Measurements from ENCODE around the gene GSTM2. TPM values are rescaled to one million over a fixed set of nuclear protein-coding genes. Genes with fewer than 3 reads are reported as not detected.
"Not testable (repeated sequence)": the region's sequence is repeated elsewhere in the genome, so short reads cannot be mapped to it uniquely, and the experiment has no call there.

The GSTM2 gene
- total RNA-seq, 1 donor from 2014 or later, result 37.3 TPM

DNA sequence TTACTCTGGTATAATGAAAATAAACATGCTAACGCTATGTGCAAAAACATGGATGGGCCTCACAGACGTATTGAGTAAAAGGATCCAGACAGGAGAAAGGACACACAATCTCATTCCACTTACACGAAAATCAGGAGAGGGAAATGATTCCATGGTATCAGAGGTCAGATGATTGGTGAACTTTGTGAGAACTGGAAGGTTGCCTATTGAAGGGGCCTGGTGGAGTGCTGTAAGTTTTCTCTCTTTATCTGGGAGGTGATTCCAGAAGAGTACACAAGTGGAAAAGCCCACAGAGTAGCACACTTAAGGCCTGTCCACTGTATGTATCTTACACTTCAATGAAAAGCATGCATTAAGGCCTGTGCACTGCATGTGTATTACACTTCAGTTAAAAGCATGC is 9.6 kb downstream of the GSTM2 start:
- H3K4me1 ChIP-seq, result no peaks in the 10 kb centered on the region
- H3K27ac ChIP-seq, result no peak overlapping the region
- DNase-seq (no peak), ATAC-seq (no peak)
- no peaks in the 10 kb centered on the region for H3K27me3 ChIP-seq
- intact Hi-C loops (cut with DNase I), result no loop called here
- H3K4me3 ChIP-seq, result no peak overlapping the region
- H3K9me3 ChIP-seq, result no peaks in the 10 kb centered on the region
- TF ChIP-seq, protein P1, sequence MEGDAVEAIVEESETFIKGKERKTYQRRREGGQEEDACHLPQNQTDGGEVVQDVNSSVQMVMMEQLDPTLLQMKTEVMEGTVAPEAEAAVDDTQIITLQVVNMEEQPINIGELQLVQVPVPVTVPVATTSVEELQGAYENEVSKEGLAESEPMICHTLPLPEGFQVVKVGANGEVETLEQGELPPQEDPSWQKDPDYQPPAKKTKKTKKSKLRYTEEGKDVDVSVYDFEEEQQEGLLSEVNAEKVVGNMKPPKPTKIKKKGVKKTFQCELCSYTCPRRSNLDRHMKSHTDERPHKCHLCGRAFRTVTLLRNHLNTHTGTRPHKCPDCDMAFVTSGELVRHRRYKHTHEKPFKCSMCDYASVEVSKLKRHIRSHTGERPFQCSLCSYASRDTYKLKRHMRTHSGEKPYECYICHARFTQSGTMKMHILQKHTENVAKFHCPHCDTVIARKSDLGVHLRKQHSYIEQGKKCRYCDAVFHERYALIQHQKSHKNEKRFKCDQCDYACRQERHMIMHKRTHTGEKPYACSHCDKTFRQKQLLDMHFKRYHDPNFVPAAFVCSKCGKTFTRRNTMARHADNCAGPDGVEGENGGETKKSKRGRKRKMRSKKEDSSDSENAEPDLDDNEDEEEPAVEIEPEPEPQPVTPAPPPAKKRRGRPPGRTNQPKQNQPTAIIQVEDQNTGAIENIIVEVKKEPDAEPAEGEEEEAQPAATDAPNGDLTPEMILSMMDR (IDR thresholded peaks at IDR 0.05), result no peak
- no peaks in the 10 kb centered on the region for H3K36me3 ChIP-seq

DNA sequence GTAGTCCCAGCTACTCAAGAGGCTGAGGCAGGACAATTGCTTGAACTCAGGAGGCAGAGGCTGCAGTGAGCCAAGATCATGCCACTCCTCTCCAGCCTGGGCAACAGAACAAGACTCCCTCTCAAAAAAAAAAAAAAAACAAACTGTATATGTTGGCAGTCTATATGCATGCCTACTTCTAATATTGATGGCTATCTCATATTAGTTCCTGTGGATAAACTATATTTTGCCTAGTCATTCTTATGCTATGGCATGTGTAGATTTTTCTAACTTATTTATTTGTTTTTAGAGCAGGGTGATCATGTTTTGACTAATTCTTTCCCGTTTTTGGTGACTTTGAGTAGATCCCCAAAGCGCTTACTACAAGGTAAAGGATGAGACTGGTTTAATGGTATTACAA is 10.8 kb downstream of the GSTM2 start:
- H3K36me3 ChIP-seq; H3K9me3 ChIP-seq; ATAC-seq; H3K4me3 ChIP-seq; intact Hi-C loops (cut with DNase I); H3K27ac ChIP-seq; H3K4me1 ChIP-seq; DNase-seq; H3K27me3 ChIP-seq: not testable (repeated sequence)

GRCh38 chr1:109684777-109685176 is 16.9 kb downstream of the GSTM2 start:
- not testable (repeated sequence) for ATAC-seq, H3K36me3 ChIP-seq

DNA sequence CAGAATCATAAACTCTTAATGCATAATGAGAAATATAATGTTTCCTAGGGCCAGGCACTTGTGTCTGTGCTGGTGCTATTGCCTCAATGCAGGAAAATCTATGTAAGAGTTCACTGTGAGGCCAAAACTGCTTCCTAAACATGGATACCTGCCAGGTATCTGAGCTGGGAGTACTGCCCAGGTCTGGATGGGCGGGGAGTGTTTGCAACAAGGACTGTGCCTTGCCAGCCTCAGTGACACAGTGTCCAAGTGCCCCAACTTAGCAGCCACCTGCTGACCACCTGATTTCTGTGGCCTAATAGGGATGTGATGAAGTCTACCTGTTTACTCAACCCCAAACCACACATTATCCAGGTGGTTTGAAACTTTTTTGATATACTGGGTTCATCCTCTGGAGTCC is 17.5 kb downstream of the GSTM2 start:
- H3K4me3 ChIP-seq; ATAC-seq; intact Hi-C loops (cut with DNase I); DNase-seq; H3K36me3 ChIP-seq; H3K9me3 ChIP-seq; H3K27ac ChIP-seq; H3K27me3 ChIP-seq; H3K4me1 ChIP-seq: not testable (repeated sequence)

More at GRCh38 chr1:109684777-109685176, 16.9 kb downstream of the GSTM2 start:
- H3K27ac ChIP-seq; H3K27me3 ChIP-seq; intact Hi-C loops (cut with DNase I); DNase-seq; H3K9me3 ChIP-seq; H3K4me1 ChIP-seq; H3K4me3 ChIP-seq: not testable (repeated sequence)

GRCh38 chr1:109685890-109686289 is 18.0 kb downstream of the GSTM2 start:
- ATAC-seq, H3K4me3 ChIP-seq, H3K27me3 ChIP-seq: not testable (repeated sequence)

GRCh38 chr1:109687109-109687508 is 19.3 kb downstream of the GSTM2 start:
- not testable (repeated sequence) for H3K27ac ChIP-seq, ATAC-seq

More at GRCh38 chr1:109685890-109686289, 18.0 kb downstream of the GSTM2 start:
- DNase-seq; H3K27ac ChIP-seq; H3K9me3 ChIP-seq; H3K4me1 ChIP-seq; intact Hi-C loops (cut with DNase I); H3K36me3 ChIP-seq: not testable (repeated sequence)

GRCh38 chr1:109687641-109688499 is 20.0 kb downstream of the GSTM2 start, which contains the start of gene GSTM1:
GSTM1 (plus strand) TSS chr1:109687817; CDS start chr1:109687874, 57 bp downstream.
- H3K27ac ChIP-seq, result no peak within 1 kb of the TSS
- H3K9me3 ChIP-seq, result no peaks in the 10 kb centered on the region
- no peak within 1 kb of the TSS for H3K4me3 ChIP-seq
- no peaks in the 10 kb centered on the region for H3K4me1 ChIP-seq
- TF ChIP-seq, protein P1 (IDR thresholded peaks at IDR 0.05), result no peak
- intact Hi-C loops (cut with DNase I), result no loop called here
- ATAC-seq, result no peak
- DNase-seq, result no peak
- no peaks in the 10 kb centered on the region for H3K27me3 ChIP-seq
- H3K36me3 ChIP-seq, result no peaks in the 10 kb centered on the region

More at GRCh38 chr1:109687109-109687508, 19.3 kb downstream of the GSTM2 start:
- H3K36me3 ChIP-seq; H3K9me3 ChIP-seq; intact Hi-C loops (cut with DNase I); DNase-seq; H3K4me3 ChIP-seq; H3K4me1 ChIP-seq; H3K27me3 ChIP-seq: not testable (repeated sequence)

GRCh38 chr1:109689844-109690405 is 22.1 kb downstream of the GSTM2 start:
- intact Hi-C loops (cut with DNase I), result no loop called here
- Histone ChIP-seq H3K4me1 (no peaks in the 10 kb centered on the region), H3K4me3 (no peak overlapping the region), H3K27ac (no peak overlapping the region), H3K36me3 (no peaks in the 10 kb centered on the region), H3K27me3 (no peaks in the 10 kb centered on the region), H3K9me3 (no peaks in the 10 kb centered on the region)
- no peak for DNase-seq
- no peak for ATAC-seq
- TF ChIP-seq, protein P1 (IDR thresholded peaks at IDR 0.05), result no peak

All from upper lobe of right lung (tissue), 1 donor.